ENCODE measurements around the gene CD44.
A peak's percentile ranks its signal among the peaks of the same experiment; 100 is the strongest.

CD44 gene

DNA sequence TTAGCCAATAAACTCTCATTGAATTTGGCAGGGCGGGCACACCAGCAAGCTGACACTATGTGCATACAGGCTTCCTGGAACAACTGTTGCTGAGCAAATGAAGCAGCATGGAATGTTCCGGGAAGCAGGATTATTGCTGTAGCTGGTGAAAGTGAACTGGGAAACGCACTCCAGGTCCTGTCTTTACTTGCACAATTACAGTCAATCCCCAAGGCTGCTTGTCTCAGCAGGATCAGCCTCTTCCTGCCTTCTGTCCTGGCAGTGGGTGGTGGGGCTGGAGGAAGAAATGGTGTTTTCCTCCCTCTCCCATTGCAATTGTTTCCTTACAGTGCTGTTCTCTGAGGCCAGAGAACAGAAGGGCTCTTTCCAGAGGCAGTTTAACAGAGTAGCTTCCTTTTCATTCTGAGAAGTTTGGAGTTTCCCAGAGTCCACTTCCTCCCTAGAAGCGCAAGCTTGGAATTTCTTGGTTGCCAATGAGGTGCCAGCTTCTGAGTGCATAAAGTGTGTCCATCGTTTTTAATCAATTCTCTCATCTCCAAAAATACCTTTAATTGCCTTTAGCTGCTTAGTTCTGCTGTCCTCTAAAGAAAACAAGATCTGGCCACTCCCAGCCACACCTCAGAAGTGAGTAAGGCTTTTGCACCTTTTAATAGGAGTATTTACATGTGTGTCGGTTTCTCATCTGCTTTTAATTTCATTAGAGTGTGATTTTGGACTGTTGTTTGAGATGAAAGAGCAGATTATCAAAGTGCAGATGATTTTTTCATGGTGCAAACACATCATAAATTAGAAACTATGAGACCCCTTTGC lies 19.9 kb downstream of the CD44 start:
- no peak for DNase-seq (ENCODE audit: low read depth in 2 of 2)

DNA sequence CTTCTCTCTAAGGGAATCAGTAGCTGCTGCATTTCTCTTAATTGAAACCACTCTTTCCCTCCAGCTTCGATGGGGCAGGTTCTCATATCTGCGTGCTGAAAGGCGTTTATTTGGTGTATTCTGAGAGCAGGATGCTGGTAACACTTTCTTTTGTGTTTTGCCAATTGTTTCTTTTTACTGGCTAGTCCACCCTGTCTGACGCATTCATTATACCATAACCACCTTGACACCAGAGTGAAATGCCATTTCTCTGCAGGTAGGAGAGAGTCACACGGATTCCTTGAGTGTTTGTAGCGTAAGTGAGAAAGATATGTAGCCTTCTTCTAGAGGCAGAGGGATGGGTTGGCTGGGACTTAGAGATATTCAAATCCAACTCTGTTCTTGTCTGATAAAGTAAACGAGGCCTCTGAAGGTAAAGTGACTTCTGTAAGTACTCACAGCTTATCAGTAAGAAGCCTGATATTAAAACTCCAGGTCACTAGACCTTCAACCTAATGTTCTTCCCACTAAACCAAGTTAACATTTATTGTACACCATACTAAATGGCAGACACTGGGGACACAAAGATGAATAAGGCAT lies 21.4 kb downstream of the CD44 start:
- no peak for DNase-seq (ENCODE audit: low read depth in 2 of 2)

DNA sequence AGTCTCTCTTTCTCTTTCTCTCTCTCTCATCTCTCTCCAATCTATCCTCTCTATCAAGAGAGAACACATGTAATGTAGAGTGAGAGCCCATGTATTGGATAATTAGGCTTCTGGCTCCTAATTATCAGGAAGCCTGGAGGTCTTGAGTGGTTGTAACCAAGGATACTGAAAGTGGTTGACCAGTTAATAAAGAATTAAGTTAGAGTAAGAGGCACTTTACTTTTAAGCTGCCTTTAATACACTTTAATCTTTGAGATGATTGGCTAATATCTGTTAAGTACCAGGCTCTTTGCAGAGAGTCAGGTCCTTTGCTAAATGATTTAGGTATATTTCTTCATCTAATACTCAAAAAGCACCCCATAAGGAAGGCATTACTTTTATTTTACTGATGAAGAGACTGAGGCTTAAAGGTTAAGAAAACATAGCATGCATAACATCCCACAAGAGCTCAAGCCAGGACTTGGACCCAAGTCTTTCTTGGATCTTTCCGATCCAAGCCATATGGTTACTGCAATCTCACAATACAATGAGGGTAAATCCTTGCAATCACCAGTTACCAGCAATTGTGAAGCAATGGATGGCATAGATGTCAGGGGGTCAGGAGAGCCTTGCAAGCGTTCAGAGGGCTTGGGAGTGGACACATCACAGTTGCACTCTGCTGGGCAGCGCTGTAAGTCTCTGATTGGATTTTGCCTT lies 22.1 kb downstream of the CD44 start:
- no peak for DNase-seq (ENCODE audit: low read depth in 2 of 2)

DNA sequence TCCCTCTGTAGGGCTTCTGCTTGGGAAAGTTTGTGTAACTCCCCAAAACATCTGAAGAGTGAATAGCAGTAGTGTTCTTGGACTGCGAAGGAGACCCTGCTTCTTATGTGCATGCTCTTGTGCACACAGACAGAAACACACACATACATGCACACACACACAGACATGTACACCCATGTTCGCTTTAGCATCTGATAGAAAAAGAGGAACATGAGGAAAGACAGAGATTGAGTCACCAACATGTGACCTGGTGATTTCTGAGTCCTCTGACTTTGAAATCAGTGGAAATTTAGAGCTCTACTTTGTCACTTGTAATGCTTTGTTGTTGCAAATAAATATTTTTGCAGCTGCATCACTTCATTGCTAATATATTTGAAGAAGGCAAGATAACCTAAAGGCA lies 23.8 kb downstream of the CD44 start:
- DNase-seq (ENCODE audit: low read depth in 2 of 2): no peak

DNA sequence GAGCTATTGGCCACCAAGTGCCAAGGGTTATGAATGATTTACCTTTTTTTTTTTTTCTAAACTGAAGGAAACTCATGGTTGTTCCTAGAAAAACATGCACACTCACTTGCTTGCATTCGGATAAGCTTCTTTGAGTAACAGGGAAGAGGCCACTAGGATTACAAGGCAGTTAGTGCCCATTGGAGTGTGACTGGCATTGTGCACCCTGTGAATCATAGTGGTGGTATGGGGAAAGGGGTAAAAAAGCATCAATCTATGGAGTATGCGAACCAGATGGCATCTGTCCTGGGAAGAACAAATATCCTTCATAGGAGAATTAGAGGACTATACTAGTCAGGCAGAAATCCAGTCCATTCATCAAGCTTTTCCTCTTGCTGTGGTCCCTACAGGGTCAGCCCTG lies 24.2 kb downstream of the CD44 start:
- DNase-seq (ENCODE audit: low read depth in 2 of 2): no peak

DNA sequence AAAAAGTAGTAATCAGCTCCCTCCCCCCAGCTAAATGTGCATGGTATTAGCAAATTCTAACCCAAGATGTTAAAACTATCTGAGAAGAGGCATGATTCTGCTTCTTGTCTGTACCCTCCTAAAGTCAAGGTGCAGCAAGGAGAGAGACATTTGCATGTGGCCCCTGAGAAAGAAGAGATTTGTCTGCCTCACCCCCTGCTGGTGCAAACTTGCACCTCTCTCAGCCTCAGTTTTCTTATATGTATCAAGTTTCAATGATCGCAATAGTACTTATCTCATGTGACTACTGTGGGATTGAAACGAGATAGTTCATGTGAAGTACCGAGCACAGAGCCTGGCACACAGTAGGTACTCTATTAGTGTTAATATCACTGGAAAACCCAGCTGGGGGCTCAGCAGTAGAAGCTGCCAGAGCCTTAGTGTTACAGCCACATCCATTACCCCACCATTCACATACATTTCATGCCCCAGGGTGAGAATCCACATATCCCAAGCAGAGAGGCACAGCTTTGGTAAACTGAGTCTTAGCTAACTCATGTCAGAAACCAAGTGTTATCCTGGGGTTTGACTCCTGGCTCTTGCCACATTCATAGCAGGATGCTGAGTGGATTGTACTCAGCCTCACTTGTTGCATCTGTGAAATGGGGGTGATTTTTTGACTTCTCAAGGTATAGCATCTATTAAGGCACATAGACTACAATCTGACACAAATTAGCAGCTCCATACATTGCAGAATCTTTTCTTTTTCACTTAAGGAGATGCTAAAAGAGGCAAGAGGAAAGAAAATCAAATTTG lies 24.9 kb downstream of the CD44 start:
- DNase-seq (ENCODE audit: low read depth in 2 of 2): no peak

DNA sequence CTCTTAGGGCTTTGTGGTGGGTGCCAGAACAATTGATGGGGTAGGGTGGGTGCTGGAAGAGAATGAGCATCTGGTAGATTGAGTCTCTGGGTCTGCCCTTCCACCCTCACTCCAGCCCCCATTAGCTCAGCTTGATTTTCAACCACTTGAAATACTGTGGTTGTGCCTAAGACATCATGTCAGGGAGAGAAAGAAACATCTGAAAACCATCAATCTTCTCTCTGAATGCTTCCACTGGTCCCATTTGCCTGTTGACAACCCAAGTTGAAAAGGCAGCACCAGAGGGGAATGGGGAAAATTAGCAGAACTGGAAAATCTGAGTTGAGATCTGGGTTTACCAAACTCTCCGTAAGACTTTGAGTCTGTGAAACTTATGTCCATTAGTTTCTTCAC lies 26.1 kb downstream of the CD44 start:
- DNase-seq (ENCODE audit: low read depth in 2 of 2): no peak

DNA sequence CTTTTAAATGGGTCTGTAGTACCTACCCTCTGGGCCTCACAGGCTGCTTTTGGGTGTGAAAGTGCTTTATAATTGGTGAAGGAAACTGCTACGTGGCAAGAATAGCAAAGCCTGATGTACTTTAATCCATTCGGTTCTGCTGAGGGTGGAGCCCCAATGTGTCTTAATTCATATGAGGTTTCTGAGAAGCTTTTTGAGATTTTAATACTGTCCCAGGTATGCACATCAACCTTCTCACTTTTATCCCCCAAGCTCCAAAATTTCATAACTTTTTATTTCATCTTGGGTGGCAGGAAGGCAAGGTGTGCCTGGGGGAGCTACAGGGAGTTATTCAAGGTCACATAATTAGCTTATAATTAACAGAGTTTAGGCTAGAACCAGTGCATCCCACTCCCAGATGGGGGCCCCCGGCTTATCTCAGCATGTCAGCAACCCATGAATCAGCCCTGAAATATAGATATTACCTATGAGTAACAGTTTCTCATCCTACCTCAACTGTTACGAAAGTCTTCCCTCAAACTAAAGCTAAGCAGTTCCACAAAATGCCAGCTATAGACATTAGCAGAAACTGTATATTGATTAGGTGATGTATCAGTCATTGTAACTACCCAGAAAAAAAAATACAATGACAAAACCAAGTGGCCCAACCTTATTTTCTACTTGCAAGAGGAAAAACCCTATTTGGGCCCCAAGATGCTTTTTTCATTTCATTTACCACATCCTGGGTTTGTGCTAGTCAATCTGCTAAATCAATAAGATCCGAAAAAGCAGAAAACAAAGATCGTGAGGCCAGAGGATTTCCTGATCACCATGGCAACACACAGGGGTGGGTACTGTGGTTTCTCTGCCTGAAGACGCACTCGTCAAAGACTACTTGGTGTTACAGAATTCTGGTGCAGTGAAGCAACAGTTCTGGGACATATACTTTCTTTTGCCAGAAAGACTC lies 26.7 kb downstream of the CD44 start:
- peak; percentile 64 to 69 for DNase-seq (ENCODE audit: low read depth in 2 of 2)

DNA sequence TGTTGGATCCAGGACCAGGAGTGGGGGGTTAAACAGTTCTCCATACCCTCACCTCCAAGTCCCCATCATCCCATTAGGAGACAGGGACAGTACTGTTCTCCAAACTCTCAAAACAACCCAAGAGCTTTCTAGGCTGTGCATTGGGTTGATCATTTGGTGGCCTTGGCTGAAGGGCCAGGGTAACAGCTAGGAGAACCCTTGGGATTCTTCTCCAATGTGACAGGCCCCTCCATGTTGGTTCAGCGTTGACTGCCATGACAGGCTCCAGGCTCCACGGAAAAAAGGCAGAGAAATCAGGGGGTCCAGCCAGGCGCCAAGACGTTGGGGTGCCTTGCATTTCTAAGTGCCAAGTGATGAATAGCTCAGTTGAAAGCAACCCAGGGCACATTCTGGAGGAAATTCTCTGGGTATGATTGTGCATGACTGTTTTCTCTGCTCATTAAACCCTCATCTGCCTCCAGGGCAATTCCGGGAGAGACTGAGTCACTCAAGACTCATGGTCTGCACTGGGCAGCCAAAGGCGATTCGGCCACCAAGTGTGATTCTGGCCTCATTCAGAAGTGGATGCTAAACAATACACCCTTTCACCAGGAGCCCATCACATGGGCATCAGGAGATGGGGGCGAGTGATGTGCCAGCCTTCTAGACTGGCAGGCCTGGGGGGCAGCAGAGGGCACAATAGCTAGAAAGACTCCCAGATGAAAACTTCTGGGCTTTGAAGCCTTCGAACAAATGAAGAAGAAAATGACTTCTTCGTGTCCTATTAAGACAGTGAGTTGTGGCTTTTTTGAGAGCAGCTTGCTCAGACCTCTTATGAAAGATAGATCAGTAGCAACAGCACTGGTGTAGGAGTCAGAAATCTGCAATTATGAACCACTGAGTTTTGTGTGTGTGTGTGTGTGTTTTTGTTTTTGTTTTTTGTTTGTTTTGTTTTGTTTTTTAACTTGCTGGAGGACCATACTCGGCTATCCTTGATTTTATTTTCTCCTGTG lies 27.7 kb downstream of the CD44 start:
- DNase-seq (ENCODE audit: low read depth in 2 of 2): no peak

DNA sequence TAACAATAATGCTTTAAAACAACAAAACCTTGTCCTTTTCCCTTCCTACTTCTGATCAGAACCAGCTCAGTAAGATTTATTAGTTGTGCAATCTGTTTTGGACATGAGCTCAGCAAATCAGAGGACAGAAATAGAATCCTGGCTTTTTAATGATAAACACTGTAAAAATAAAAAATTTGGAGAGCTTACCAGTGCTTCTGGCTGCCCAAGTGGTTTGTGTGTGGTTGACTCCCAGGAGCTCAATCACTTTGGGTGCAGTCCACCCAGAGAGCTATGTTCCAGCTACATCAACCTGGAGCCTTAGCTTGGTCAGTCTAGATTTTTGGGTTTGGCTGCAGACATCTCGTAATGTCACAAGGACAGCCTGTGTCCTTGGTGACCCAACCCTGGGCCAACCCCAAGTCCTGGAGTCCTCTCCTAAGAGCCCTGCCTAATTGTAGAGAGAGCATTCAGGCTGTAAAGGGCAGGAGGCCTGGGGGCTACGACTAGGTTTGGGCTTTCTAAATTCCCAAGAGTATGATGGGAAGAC lies 28.5 kb downstream of the CD44 start:
- no peak for DNase-seq (ENCODE audit: low read depth in 2 of 2)

DNA sequence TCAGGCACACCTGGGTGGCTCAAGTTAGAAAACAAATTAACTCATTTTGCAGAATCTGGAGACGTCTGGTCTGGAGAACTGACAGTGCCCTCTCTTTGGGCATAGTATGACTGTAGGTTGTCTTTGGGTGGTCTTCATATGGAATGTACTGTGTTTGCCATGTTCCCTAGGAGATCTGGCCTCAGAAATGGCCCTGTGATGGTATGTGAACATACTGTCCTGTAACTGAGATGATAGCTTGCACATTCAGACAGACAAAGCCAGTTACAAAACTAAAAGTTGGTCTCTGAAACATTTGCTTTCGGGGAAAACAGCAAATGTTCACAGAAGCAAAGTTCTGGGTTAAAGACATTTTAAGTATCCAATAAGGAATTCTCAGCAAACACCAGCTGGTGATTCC lies 29.7 kb downstream of the CD44 start:
- DNase-seq (ENCODE audit: low read depth in 2 of 2): no peak

DNA sequence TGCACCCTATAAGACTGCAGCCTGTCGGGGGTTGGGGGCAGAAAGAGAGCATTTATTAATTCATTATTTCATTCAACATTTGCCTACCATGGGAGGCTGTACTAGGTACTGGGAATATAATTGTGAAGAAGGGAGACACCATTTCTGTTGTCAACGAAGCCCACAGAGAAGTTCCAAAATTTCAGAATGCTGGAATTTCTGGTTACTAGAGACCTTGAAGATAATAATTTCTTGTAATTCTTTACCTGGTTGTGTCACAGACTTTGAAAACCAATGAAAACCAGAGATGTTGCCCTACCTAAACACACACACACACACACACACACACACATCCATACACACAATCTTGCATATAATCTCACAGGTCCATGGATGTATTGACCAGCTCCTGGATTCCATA lies 30.1 kb downstream of the CD44 start:
- no peak for DNase-seq (ENCODE audit: low read depth in 2 of 2)

DNA sequence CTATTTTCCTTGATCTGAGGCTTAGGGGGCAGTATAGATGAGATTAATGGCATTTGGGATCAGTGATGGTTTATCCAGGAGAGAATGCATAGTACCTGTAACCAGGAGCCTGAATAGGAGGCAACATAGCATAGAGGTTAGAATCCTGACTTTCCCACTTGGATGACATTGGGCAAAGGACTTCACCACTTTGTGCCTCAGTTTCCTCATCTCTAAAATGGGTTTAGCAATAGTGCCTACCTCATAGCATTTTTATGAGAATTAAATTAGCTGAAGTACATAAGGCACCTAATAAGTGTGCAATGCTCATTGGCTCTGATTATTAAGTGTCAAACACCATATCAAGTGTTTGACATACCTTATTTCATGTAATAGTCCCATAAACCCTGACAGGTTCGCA lies 30.8 kb downstream of the CD44 start:
- DNase-seq (ENCODE audit: low read depth in 2 of 2): no peak

DNA sequence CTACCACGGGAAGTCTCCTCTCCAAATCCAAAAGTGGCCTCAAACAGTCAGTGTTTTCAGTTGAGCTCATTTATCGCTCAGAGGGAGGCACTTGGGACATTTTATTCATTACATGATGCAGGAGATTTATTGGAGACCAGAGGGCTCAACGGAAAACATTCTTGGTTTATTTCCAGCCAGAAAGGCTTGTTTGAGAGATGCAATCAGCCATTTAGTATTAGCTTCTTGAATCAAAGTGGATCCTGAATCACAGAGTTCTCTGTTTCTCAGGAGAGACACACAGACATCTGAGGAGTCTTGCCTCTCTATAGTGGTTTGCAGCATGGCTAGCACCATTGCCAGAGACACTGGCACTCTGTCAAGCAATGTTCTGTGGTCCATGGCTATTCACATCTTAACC lies 31.5 kb downstream of the CD44 start:
- DNase-seq (ENCODE audit: low read depth in 2 of 2): no peak

DNA sequence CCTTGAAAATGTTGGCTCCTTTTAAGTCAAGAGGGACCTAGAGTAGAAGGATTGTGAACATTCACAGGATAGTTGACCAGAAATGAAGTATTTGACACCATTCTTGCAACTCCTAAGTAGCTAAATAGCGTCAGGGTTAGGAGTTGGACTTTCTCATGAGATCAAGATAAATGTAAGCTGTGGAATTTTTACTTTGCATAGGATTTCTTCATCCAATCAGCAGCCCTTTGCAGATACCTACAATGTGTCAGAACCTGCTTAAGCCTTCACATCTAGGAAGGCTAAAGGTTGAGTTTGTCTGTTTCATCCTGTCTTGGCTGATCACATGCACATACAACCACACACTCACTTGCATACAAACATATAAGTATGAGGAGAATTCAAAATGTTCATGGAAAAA lies 32.3 kb downstream of the CD44 start:
- no peak for DNase-seq (ENCODE audit: low read depth in 2 of 2)

DNA sequence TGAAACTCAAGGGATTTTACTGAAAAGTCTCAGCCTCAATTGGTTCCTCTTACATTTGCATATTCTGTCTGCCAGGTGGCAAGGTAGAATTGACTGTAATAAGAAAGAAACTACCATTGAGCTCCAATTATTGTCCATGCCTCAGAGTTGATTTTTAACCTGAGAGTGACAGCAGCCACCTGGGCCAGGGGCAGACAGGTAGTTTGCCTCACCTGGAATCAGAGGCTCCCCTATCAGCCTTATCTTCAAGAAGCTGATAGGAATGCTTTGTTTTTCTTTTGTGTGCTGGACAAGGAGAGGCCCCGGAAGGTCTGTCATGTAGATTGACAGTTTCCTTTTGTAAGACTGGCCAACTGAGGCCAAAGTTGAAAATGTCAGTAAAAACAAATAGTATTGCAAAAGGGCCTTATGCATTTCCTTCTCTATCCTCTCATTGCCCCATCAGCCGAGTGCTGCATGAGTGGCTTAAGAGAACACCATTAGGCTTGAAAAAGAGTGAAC lies 34.1 kb downstream of the CD44 start:
- no peak for DNase-seq (ENCODE audit: low read depth in 2 of 2)

DNA sequence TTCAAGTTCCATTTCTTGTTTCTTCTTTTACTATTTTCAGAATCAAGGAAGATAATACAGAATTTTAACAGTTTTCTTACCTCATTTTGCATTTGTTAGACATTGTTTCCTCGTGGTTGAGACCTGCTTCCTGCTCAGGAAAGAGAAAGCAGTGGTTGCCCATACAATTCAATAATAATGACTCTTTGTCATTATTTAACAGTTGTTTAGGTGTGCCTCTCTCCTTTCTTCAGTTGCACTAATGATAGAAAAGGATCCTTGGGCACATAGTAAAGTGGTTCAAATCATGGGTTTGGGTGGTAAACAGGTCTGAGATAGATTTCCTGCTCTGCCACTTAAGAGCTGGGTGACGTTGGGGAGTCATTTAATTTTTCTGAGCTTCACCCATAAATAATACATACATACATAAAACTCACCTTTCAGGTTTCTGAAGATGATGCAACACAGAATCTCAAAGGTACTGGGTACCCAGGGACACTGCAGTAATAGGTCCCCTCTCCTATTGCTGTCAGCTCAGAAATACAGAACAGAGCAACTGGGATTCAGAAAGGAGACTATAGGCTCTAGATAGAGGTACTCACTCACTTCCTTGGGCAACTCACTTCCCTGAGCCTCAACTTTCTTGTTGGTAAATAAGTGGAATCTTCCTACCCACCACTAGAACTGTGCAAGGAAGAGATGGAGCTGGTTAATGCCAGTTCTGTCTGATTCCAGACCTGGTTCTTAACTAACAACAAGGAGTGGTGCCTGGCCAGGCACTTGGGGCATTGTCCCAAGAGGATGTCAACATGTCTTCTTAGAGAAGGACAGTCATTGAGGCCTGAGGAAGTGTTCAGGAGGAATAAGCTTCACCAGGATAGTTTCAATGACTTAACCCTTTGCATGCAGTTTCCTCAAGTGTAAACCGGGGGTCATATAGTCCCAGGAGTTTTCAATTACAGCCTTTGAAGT lies 34.9 kb downstream of the CD44 start:
- no peak for DNase-seq (ENCODE audit: low read depth in 2 of 2)

DNA sequence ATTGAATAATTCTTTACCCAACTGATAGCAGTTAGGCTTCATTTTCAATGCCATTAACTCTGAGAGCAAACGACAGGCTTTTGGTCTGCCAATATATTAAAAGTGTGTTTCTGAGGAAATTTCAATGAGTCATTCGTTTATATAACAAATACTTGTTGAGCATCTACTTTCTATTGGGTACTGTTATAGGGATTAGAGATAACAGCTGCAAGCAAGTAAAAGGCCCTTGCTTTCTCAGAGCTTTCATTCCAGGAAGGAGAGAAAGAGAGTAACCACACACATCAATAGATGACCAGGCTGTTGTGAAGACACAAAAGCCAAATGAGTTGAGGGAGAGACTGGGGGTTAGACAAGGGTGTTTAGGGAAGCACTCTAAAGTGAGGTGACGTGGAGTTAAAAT lies 35.7 kb downstream of the CD44 start:
- no peak for DNase-seq (ENCODE audit: low read depth in 2 of 2)

Data from activated CD4-positive, alpha-beta T cell treated with anti-CD3 and anti-CD28 coated beads for 24 hours (primary cell).